Right lobe of liver (tissue), 6 donors: ENCODE measurements around the gene USP12. TPM values are rescaled to one million over a fixed set of nuclear protein-coding genes. Genes with fewer than 3 reads are reported as not detected.

Experiments
- ATAC-seq, 4 donors: fragments of 200-7000 bp; cut with Tn5 transposase; one replicate each; pipeline ENCODE4 v1.9.1; 2020; ENCODE audit warnings: mild to moderate bottlenecking in 4 of 4, moderate library complexity in 4 of 4
- DNase-seq, 3 donors: peaks; one replicate each; pipeline ENCODE4 v3.0.0-alpha.2; 2020
- H3K27ac ChIP-seq, 3 donors: fragments of 200-600 bp; one replicate each; pipeline ENCODE4 v1.8.0; 2022
- H3K27me3 ChIP-seq, 2 donors: fragments of 200-600 bp; one replicate each; pipeline ENCODE4 v1.8.0; 2022
- H3K36me3 ChIP-seq, 4 donors: fragments of 200-600 bp; sonication (generic) in 1 of 4; one replicate each; pipeline versions ENCODE4 v1.5.1 to v1.8.0; 2017 to 2022; ENCODE audit warnings: control low read depth in 1 of 4
- H3K4me1 ChIP-seq, 4 donors: fragments of 200-600 bp; sonication (generic) in 1 of 4; one replicate each; pipeline versions ENCODE4 v1.5.1 to v1.8.0; 2017 to 2022; ENCODE audit warnings: control low read depth in 1 of 4
- H3K4me3 ChIP-seq, 3 donors: fragments of 200-600 bp; one replicate each; pipeline ENCODE4 v1.8.0; 2022
- H3K9me3 ChIP-seq, 4 donors: fragments of 200-600 bp; sonication (generic) in 1 of 4; one replicate each; pipeline versions ENCODE4 v1.5.1 to v1.8.0; 2017 to 2022; ENCODE audit warnings: control low read depth in 1 of 4
- POLR2A ChIP-seq: fragments of 450-650 bp; IDR thresholded peaks from one replicate; pipeline ENCODE4 v1.6.1; 2017; ENCODE audit warnings: antibody characterized with exemption, mild to moderate bottlenecking
- WGBS: methylation state at CpG from one replicate; pipeline ENCODE4 v1.1.6; 2018; ENCODE audit warnings: low coverage, low lambda C conversion rate; ENCODE audit not compliant: insufficient coverage; ENCODE audit errors: missing lambda C conversion rate; 5-methylcytosine and 5-hydroxymethylcytosine counted together
- intact Hi-C, 2 donors: fragments of 100-400 bp; cut with DNase I; formaldehyde crosslinking; loops; one replicate each; pipeline versions ENCODE4 v1.11.2 to v1.14.1; 2022
- total RNA-seq, 6 experiments: library from RNA; depleted of rRNA in 2 of 6; stranded (reverse); fragments of >200 nt in 2 of 6; fragmentation: NEBNext Ultra II Directional in 3 of 6; extraction: Animal tissue kit (Norgen Biotek cat#: 25700) in 3 of 6; gene quantifications; one replicate each; pipeline versions ENCODE4 v1.1.0 to v1.2.4, GENCODE V29; 2016 to 2023
- TF ChIP-seq, protein P1 (sequence below), 4 donors: fragments of 200-600 bp in 3 of 4; fragments of 450-650 bp in 1 of 4; IDR thresholded peaks; one replicate each; pipeline versions ENCODE4 v1.5.1 to v1.8.0; 2016 to 2022; ENCODE audit warnings: antibody characterized with exemption in 4 of 4, mild to moderate bottlenecking in 2 of 4
- donor health status: DM: no; HTN: yes; CAD: no.
- donor health status: DM: no; HTN: no; CAD: no.
- donor health status: DM: no; HTN: no; CAD: no.
- donor health status: DM: no; HTN: yes; CAD: no.
- donor health status: DM: no; HTN: yes; CAD: no.

USP12 gene
- total RNA-seq, 6 experiments from 2014 or later = 11.5 to 25.4 (median 14.6) TPM

DNA sequence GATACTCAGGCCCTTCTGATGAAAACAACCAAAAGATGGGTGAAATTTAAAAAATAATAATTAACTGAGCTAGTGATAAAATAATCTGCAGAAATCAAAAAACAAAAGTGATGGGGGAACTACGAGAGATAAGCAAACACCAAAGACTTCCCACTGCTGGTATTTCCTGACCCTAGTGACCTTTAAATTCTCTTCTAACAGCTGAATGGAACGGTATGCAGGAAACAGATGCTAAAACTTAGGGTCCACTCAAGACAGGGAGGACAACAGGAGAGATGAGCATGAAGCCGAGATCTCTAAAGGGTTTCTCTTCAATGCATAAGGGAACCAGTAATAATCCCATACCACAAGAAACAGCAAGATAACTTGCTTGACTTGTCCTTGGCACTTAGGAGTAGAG is 50.8 kb downstream of the USP12 start:
- DNase-seq (no peak), ATAC-seq (no peak)
- H3K27me3 ChIP-seq = no peaks in the 10 kb centered on the region
- 23% methylated on average over 3 of the region's 3 CpGs for WGBS
- no peak for TF ChIP-seq POLR2A
- TF ChIP-seq, protein P1, sequence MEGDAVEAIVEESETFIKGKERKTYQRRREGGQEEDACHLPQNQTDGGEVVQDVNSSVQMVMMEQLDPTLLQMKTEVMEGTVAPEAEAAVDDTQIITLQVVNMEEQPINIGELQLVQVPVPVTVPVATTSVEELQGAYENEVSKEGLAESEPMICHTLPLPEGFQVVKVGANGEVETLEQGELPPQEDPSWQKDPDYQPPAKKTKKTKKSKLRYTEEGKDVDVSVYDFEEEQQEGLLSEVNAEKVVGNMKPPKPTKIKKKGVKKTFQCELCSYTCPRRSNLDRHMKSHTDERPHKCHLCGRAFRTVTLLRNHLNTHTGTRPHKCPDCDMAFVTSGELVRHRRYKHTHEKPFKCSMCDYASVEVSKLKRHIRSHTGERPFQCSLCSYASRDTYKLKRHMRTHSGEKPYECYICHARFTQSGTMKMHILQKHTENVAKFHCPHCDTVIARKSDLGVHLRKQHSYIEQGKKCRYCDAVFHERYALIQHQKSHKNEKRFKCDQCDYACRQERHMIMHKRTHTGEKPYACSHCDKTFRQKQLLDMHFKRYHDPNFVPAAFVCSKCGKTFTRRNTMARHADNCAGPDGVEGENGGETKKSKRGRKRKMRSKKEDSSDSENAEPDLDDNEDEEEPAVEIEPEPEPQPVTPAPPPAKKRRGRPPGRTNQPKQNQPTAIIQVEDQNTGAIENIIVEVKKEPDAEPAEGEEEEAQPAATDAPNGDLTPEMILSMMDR (IDR thresholded peaks at IDR 0.05) = no peak
- no peaks in the 10 kb centered on the region for H3K4me1 ChIP-seq
- no peaks in the 10 kb centered on the region for H3K9me3 ChIP-seq
- intact Hi-C loops = no loop called here
- no peak overlapping the region for H3K27ac ChIP-seq
- H3K36me3 ChIP-seq = peaks cover 0 to under 1% (median 0%) of the 10 kb centered on the region in 4 donors
- no peak overlapping the region for H3K4me3 ChIP-seq

DNA sequence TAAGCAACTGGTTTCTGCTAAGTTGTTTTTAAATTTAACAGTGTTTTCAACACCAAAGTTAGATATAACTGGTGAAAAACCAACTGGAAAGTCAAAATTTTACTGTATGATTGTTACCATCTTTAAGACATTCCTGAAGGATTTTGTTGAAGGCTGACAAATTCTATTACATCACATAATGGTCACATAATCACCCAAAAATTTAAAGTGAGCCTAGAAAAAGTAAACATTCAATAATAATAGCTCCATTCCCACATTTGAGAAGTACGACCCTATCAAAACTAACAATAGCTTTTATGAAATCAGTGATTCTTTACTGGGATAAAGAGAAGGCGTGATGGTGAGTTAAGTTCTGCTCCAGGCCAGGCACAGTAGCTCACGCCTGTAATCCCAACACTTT is 51.6 kb downstream of the USP12 start:
- Histone ChIP-seq H3K36me3 (peaks cover 0 to 4% (median 0%) of the 10 kb centered on the region in 4 donors), H3K27ac (no peak overlapping the region), H3K27me3 (no peaks in the 10 kb centered on the region), H3K4me3 (no peak overlapping the region), H3K9me3 (no peaks in the 10 kb centered on the region), H3K4me1 (no peaks in the 10 kb centered on the region)
- 92% methylated on average over 3 of the region's 3 CpGs for WGBS
- intact Hi-C loops = no loop called here
- ATAC-seq (no peak), DNase-seq (no peak)
- TF ChIP-seq POLR2A = no peak
- TF ChIP-seq, protein P1 (IDR thresholded peaks at IDR 0.05) = no peak

DNA sequence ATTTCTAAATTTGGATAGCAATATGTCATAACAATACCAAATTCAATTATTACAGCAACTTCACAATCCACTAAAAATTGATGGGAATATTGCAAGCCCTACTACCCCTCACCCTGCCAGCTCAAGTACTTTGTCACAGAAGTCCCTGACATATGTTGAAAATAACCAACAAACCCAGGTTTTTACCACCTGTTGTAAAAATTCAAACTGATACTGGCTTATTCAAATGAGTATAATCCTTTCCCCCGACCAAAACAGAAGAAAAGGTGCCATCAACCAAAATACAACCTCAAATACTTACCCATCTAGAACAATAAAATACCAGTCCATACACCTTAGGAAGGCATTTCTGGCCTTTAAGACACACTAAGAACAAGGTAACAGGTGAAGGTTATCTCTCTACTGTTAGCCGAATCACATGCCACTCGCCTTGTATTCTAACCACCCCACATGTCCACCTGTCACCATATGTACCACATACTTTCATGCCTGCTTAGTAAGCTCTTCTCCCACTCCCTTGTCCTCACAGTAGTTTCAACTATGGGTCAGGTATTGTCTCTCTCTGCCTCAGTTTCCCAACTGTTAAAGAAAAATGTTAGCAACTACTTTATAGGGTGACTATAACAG is 53.1 kb downstream of the USP12 start:
- 88% methylated on average over 3 of the region's 3 CpGs for WGBS
- Histone ChIP-seq H3K9me3 (no peaks in the 10 kb centered on the region), H3K4me1 (no peaks in the 10 kb centered on the region), H3K36me3 (peaks cover 0 to 4% (median under 1%) of the 10 kb centered on the region in 4 donors), H3K4me3 (no peak overlapping the region), H3K27ac (no peak overlapping the region), H3K27me3 (no peaks in the 10 kb centered on the region)
- intact Hi-C loops = no loop called here
- TF ChIP-seq, protein P1 (IDR thresholded peaks at IDR 0.05) = no peak
- no peak for TF ChIP-seq POLR2A
- DNase-seq (no peak), ATAC-seq (no peak)

DNA sequence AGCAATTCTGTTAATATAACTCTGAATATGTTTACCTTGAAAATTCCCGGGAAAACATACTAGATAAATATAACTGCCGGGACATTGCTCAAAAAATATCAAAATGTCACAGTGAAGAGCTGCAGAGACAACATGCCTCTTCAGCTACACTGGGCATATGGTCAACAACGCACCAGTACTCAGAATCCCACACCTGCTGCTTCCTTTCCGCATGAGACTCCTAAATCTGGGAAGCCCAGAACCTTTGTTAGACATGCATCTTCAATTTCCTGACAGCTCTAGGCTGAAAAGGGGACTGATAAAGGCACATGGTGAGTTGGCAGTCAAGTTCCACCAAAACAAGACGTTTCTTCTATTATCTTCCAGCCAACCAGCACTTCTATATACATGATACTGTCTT is 53.7 kb downstream of the USP12 start:
- no peaks in the 10 kb centered on the region for H3K9me3 ChIP-seq
- peaks cover 0 to 4% (median under 1%) of the 10 kb centered on the region in 4 donors for H3K36me3 ChIP-seq
- H3K27ac ChIP-seq = no peak overlapping the region
- TF ChIP-seq, protein P1 (IDR thresholded peaks at IDR 0.05) = no peak
- TF ChIP-seq POLR2A = no peak
- no peaks in the 10 kb centered on the region for H3K27me3 ChIP-seq
- 70% methylated on average over 5 of the region's 5 CpGs for WGBS
- no peak for ATAC-seq
- intact Hi-C loops = no loop called here
- H3K4me1 ChIP-seq = no peaks in the 10 kb centered on the region
- DNase-seq = no peak
- H3K4me3 ChIP-seq = no peak overlapping the region
